PC-9 (cell line): ENCODE results near the gene CLCA1.

Experiments
- CTCF ChIP-seq: fragments of 200-600 bp; sonication (generic); conservative IDR thresholded peaks from 2 replicates; pipeline ENCODE4 v1.6.1; 2017; ENCODE audit warnings: mixed run types, antibody characterized with exemption, mild to moderate bottlenecking, moderate library complexity
- EZH2 ChIP-seq: fragments of 200-600 bp; sonication (generic); IDR thresholded peaks from 2 replicates; pipeline ENCODE4 v1.8.0; 2017; ENCODE audit warnings: antibody characterized with exemption, low read depth

- TF ChIP-seq CTCF (no peak), EZH2 (no peak)
Measured at GRCh38 chr1:86466986-86467385, 1.7 kb upstream of the CLCA1 start.
